AG09319 (cell line): ENCODE data around the gene SREBF2.

ENCODE experiments used
- DNase-seq: peaks from one replicate; pipeline ENCODE4 v3.0.0-alpha.2; 2010; ENCODE audit warnings: low read depth; ENCODE audit errors: extremely low read depth
- TF ChIP-seq, protein P1 (sequence below): IDR thresholded peaks from 2 replicates; pipeline ENCODE4 v1.5.1; 2011; ENCODE audit warnings: low read depth, mild to moderate bottlenecking, inconsistent platforms, low read length, moderate library complexity

Gene SREBF2

DNA sequence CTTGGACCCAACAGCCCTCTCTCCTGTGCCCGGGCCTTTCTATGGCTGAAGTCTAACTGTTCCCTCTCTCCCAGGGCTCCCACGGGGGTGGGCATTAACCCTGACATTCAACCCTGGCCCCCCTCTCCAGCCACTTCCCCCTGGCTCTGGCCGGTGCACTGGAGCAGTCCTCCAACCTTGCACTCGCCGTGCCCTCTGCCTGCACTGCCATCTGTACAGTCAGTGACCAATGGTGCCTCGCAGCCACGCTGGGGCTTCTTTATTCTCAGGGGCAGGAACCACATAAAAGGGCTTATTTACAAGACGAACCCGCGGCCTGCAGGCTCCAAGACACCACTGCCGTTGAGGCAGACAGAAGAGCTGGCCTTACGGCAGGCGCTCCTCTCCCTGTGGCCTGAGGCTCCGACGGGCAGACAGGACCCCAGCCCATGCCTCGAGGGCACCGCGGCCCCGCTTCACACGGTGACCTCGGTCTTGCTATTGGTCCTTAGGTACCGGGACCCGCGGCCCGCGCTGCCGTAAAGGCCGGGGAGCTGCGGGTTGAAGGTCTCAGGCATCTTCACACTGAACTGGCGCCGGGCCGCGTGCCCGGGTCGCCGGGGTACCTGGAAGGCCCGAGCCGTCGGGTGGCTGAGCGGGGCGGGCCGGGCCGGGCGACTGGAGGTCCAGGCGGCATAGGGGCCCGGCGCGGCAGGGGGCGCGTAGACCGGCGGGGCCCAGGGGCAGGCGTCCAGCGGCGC lies 76.6 kb downstream of the SREBF2 start:
- no peak for DNase-seq
- TF ChIP-seq, protein P1, sequence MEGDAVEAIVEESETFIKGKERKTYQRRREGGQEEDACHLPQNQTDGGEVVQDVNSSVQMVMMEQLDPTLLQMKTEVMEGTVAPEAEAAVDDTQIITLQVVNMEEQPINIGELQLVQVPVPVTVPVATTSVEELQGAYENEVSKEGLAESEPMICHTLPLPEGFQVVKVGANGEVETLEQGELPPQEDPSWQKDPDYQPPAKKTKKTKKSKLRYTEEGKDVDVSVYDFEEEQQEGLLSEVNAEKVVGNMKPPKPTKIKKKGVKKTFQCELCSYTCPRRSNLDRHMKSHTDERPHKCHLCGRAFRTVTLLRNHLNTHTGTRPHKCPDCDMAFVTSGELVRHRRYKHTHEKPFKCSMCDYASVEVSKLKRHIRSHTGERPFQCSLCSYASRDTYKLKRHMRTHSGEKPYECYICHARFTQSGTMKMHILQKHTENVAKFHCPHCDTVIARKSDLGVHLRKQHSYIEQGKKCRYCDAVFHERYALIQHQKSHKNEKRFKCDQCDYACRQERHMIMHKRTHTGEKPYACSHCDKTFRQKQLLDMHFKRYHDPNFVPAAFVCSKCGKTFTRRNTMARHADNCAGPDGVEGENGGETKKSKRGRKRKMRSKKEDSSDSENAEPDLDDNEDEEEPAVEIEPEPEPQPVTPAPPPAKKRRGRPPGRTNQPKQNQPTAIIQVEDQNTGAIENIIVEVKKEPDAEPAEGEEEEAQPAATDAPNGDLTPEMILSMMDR = no peak

DNA sequence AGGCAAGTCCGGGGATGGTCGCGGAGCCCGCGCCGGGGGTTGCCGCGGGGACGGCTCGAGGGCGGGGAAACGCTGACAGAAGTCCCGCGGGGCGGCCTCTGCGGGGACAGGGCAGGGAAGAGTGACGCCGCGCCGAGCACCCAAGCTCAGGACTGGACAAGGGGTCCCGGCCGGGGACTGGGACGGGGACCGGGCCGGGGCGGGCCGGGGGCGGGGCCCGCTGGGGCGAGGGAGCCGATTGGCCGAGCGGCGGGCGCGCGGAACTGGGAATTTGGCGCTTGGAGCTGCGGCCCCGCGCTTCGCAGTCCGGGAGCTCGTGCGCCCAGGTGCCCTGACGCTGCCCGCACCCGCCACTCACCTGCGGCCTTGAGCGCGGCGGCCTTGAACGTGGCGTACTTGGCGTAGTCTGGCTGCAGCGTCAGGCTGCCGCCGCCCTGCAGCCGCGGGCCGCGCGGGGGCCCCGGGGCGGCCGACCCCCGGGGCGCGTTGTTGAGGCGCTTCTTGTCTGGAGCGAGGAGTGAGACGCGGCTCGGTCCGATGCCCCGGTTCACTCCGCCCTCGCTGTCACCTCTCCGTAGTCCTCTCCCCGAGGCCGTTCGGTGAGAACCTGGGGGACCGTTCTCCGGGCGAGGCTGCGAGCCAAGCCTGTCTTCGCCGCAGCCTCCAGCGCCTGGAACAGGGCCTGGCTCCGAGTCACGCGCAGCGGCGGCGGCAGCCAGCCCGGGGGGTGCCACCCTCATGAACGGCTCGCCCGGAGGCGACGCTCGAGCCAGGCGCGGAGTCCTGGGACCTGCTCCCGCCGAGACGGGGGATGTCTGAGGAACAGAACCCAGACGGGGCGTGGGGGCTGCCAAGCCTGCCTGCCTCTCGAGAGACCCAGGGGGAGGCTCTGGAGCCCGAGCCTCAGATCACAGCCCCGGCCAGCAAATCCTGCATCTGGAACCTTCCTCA lies 77.4 kb downstream of the SREBF2 start:
- DNase-seq = no peak
- TF ChIP-seq, protein P1 = no peak

DNA sequence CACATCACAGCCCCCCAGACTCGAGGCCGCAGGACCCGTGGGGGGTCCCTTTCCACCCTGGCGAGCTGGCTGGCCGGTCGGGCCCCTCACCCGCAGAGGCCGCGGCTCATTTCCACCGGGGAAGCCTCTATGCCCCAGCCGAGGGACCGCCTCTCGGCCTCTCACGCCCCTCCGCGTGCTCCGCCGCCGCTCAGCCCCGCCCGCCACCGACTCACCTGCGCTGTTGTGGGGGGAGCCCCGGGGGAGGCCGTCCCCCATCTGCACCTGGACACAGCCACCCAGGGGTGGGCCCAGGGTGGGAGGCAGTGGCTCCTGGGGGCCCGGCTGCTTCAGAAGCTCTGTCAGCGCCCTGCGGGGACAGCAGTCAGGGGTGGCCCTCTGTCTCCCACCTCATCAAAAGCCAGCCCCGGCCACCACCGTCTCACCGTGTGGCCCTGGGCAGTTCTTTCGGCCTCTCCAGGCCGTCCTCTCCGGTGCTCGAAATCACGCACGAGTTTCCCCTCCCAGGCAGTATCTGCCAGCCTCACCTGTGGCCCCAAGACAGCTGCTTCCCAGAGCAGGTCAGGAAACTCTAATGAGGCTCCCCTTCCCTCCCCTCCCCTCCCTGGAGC lies 78.2 kb downstream of the SREBF2 start:
- no peak for DNase-seq
- TF ChIP-seq, protein P1 = no peak

GRCh38 chr22:41912338-41913039 lies 79.6 kb downstream of the SREBF2 start:
- TF ChIP-seq, protein P1 = no peak
- DNase-seq = no peak

DNA sequence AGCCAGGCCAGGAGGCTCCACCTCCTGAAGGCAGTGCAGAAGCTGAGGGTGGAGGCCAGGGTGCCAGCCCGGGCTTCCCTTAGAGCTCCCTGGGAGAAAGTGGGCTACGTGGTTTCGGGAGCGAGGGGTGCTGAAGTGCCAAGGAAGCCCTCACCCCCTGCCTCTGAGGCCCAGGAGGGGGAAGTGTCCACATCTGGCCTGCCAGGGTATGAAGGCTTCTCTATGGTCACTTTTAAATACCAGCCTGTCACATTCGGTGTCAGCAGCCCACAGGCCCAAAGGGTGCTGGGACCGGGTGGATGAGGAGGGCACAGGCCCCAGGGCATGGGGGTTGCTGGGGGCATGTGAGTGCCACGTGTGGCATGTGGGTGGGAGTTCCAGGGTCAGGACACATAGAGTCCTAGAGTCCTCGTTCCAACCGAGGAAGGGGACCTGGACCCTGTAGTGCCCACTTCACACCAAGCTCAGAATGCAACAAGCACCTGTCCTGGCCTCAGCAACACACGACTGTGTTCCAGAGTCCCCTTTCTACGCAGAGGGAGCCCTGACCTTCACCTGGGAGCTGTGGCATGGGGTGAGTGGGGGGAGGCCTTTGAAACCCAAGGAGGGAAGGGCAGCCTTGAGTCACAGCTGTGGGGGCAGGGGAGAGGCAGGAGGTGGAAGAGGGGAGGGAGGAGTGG lies 80.3 kb downstream of the SREBF2 start:
- no peak for DNase-seq
- TF ChIP-seq, protein P1 = no peak

DNA sequence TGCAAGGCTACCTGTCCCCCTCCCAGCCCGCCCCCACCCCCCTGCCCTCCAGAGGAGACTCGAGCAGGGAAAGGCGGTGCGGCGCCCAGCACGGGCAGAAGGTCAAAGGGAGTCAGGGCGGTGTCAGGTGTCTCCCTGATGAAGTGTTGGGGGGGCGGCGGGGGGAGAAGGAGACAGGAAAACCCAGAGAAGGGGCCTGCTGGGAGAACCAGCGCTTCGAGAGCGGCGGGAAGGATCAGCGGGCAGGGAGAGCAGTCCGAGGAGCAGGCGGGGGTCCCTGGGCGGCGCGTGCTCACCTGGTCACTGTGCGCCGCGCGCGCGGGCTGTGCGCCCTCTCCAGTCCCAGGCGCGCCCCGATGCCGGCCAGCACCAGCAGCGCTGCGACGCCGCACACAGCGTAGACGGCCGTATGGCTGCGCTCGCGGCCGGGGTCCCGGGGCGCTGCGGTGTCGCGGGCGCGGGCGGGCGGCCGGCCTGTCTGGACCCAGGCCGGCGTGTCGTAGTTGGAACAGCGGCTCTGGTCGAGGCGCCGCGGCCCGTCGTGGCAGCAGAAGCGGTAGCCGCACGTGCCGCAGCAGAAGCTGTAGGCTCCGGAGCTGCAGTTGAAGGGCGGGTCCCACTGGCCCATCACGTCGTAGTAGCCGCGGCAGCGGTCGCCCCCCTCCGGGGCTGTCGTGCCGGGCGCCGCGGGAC lies 81.1 kb downstream of the SREBF2 start:
- DNase-seq = no peak
- TF ChIP-seq, protein P1 = no peak
